Dedifferentiated amniotic fluid mesenchymal stem cell (primary cell): ENCODE measurements around the gene DNAJC6.
"Not testable (repeated sequence)": the region's sequence is repeated elsewhere in the genome, so short reads cannot be mapped to it uniquely, and the experiment has no call there.

Experiments used
- DNase-seq: peaks from one replicate; pipeline ENCODE4 v3.0.0-alpha.2; 2016; ENCODE audit errors: extremely low spot score

Gene DNAJC6

GRCh38 chr1:65309304-65310077, at the start of gene DNAJC6:
TSS of gene DNAJC6 (plus strand) at chr1:65309543. CDS start at chr1:65309746, 203 bp downstream.
- peak; percentile 46 for DNase-seq

- no peak for DNase-seq
Observed at GRCh38 chr1:65259816-65260215, 49.5 kb upstream of the DNAJC6 start.

- peak; percentile 71 for DNase-seq
Observed at GRCh38 chr1:65260851-65261473, 48.4 kb upstream of the DNAJC6 start.

- no peak for DNase-seq
Observed at GRCh38 chr1:65263286-65263685, 46.1 kb upstream of the DNAJC6 start.

GRCh38 chr1:65264197-65264929, 45.0 kb upstream of the DNAJC6 start:
- DNase-seq, result peak; percentile 76

- no peak for DNase-seq
Observed at GRCh38 chr1:65265296-65265650, 44.1 kb upstream of the DNAJC6 start.

GRCh38 chr1:65265651-65266351, 43.5 kb upstream of the DNAJC6 start:
- DNase-seq, result peak; percentile 63

- DNase-seq, result no peak
Observed at GRCh38 chr1:65266476-65266875, 42.9 kb upstream of the DNAJC6 start.

GRCh38 chr1:65267271-65267670, 42.1 kb upstream of the DNAJC6 start:
- no peak for DNase-seq

GRCh38 chr1:65267683-65268082, 41.7 kb upstream of the DNAJC6 start:
- no peak for DNase-seq

- no peak for DNase-seq
Observed at GRCh38 chr1:65269612-65270011, 39.7 kb upstream of the DNAJC6 start.

GRCh38 chr1:65276197-65276939, 33.0 kb upstream of the DNAJC6 start:
- no peak for DNase-seq

GRCh38 chr1:65277605-65278347, 31.6 kb upstream of the DNAJC6 start:
- DNase-seq, result no peak

- no peak for DNase-seq
Observed at GRCh38 chr1:65278376-65279069, 30.8 kb upstream of the DNAJC6 start.

- DNase-seq, result no peak
Observed at GRCh38 chr1:65279070-65279779, 30.1 kb upstream of the DNAJC6 start.

GRCh38 chr1:65281846-65282245, 27.5 kb upstream of the DNAJC6 start:
- no peak for DNase-seq

- DNase-seq, result no peak
Observed at GRCh38 chr1:65284229-65284628, 25.1 kb upstream of the DNAJC6 start.

- no peak for DNase-seq
Observed at GRCh38 chr1:65289449-65289848, 19.9 kb upstream of the DNAJC6 start.

GRCh38 chr1:65291818-65292217, 17.5 kb upstream of the DNAJC6 start:
- not testable (repeated sequence) for DNase-seq
